Endothelial cell of umbilical vein (primary cell): ENCODE results near the gene MGLL. TPM values are rescaled to one million over a fixed set of nuclear protein-coding genes. Genes with fewer than 3 reads are reported as not detected.

ENCODE experiments used
- BruUV-seq: library from RNA; stranded (reverse); fragments of 400-500 nt; replicated peaks from 2 replicates; lab custom pipeline; 2021; lab: Mats Ljungman, UMichigan
- CTCF ChIA-PET: fragments of 300-600, 350-600 bp; sonication (Branson Sonifier 250); formaldehyde crosslinking; loops from one replicate; lab custom pipeline; 2021; ENCODE audit warnings: antibody characterized with exemption, inconsistent platforms; lab: Charles Lee
- POLR2A ChIA-PET: fragments of 300-600, 350-600 bp; sonication (Branson Sonifier 250); formaldehyde crosslinking; loops from one replicate; lab custom pipeline; 2021; ENCODE audit warnings: antibody characterized with exemption, inconsistent platforms; lab: Charles Lee
- DNase-seq: peaks from one replicate; pipeline ENCODE4 v3.0.0-alpha.2; 2011; ENCODE audit warnings: low read depth, low spot score
- FAIRE-seq: peaks from 2 replicates; lab custom pipeline; 2011; peaks lifted over from hg19 to GRCh38; lab: Jason Lieb, UNC
- H2AFZ ChIP-seq: 2 replicates; pipeline ENCODE4 v1.6.0; 2012; ENCODE audit warnings: low read depth, low read length, control low read depth, inconsistent platforms
- H3K27ac ChIP-seq: 2 replicates; pipeline ENCODE4 v1.5.1; 2011; ENCODE audit warnings: low read depth, mild to moderate bottlenecking, control low read depth, low read length, moderate library complexity; ENCODE audit not compliant: insufficient read depth
- H3K27me3 ChIP-seq, 2 experiments: 2 replicates each; pipeline versions ENCODE4 v1.6.0 to v1.6.1; 2011; ENCODE audit warnings: low read length in 2 of 2, mixed read lengths in 1 of 2; ENCODE audit not compliant: control insufficient read depth in 2 of 2, insufficient read depth in 2 of 2
- H3K36me3 ChIP-seq, 2 experiments: 2 replicates in 1 of 2; 3 replicates in 1 of 2; pipeline ENCODE4 v1.5.1; 2011; ENCODE audit warnings: low read length in 2 of 2, mild to moderate bottlenecking in 1 of 2, moderate library complexity in 1 of 2; ENCODE audit not compliant: control insufficient read depth in 2 of 2, insufficient read depth in 2 of 2; ENCODE audit errors: extremely low read depth in 1 of 2
- H3K4me1 ChIP-seq: 3 replicates; pipeline ENCODE4 v1.5.1; 2011; ENCODE audit warnings: mild to moderate bottlenecking, low read length; ENCODE audit not compliant: control insufficient read depth, insufficient read depth; ENCODE audit errors: extremely low read depth
- H3K4me2 ChIP-seq: 2 replicates; pipeline ENCODE4 v1.6.1; 2011; ENCODE audit warnings: low read length, control low read depth, mixed read lengths; ENCODE audit not compliant: insufficient read depth
- H3K4me3 ChIP-seq, 3 experiments: fragments of 200-600 bp in 1 of 3; sonication (generic), shearing (Covaris generic) in 1 of 3; replicated peaks in 1 of 3; 2 replicates each; pipeline ENCODE4 v1.5.1; 2011 to 2016; ENCODE audit warnings: control low read depth in 3 of 3, low read length in 3 of 3, mild to moderate bottlenecking in 2 of 3, inconsistent platforms in 1 of 3, low read depth in 1 of 3, moderate library complexity in 1 of 3; ENCODE audit not compliant: insufficient read depth in 1 of 3
- H3K79me2 ChIP-seq: 2 replicates; pipeline ENCODE4 v1.6.0; 2012; ENCODE audit warnings: low read length, inconsistent platforms; ENCODE audit not compliant: control insufficient read depth, insufficient read depth
- H3K9ac ChIP-seq: replicated peaks from 2 replicates; pipeline ENCODE3; 2011; ENCODE audit warnings: low read length, control low read depth; ENCODE audit not compliant: insufficient read depth; ENCODE audit errors: extremely low read depth
- H3K9me1 ChIP-seq: replicated peaks from 3 replicates; pipeline ENCODE4 v1.6.0; 2011; ENCODE audit warnings: mild to moderate bottlenecking, low read length; ENCODE audit not compliant: control insufficient read depth, insufficient read depth; ENCODE audit errors: extremely low read depth
- H3K9me3 ChIP-seq: replicated peaks from 2 replicates; pipeline ENCODE4 v1.5.1; 2012; ENCODE audit warnings: low read length, inconsistent platforms; ENCODE audit not compliant: control insufficient read depth, insufficient read depth
- H4K20me1 ChIP-seq: replicated peaks from 2 replicates; pipeline ENCODE3; 2011; ENCODE audit warnings: mild to moderate bottlenecking, low read length; ENCODE audit not compliant: control insufficient read depth, insufficient read depth; ENCODE audit errors: extremely low read depth
- EZH2 ChIP-seq: IDR thresholded peaks from 2 replicates; pipeline ENCODE4 v1.6.1; 2012; ENCODE audit warnings: borderline replicate concordance, low read depth, mild to moderate bottlenecking, moderate library complexity, low read length, inconsistent platforms; ENCODE audit not compliant: severe bottlenecking
- FOS ChIP-seq: IDR thresholded peaks from 2 replicates; pipeline ENCODE4 v1.6.1; 2011; ENCODE audit warnings: mild to moderate bottlenecking, low read length, moderate library complexity, borderline replicate concordance; ENCODE audit not compliant: insufficient read depth
- GATA2 ChIP-seq: IDR thresholded peaks from 2 replicates; pipeline ENCODE4 v1.7.0; 2011; ENCODE audit warnings: low read depth, mild to moderate bottlenecking, moderate library complexity, mixed read lengths, low read length; ENCODE audit not compliant: insufficient read length, insufficient read depth
- JUN ChIP-seq: IDR thresholded peaks from 2 replicates; pipeline ENCODE4 v1.6.1; 2011; ENCODE audit warnings: borderline replicate concordance, low read depth; ENCODE audit not compliant: insufficient read length, insufficient read depth
- MYC ChIP-seq: IDR thresholded peaks from one replicate; pipeline ENCODE4 v1.6.1; 2011; ENCODE audit warnings: mild to moderate bottlenecking, low read depth, low read length
- POLR2A ChIP-seq: IDR thresholded peaks from 2 replicates; pipeline ENCODE4 v1.6.1; 2012; ENCODE audit warnings: low read depth, mild to moderate bottlenecking, control low read depth, low read length
- POLR2AphosphoS5 ChIP-seq: IDR thresholded peaks from 2 replicates; pipeline ENCODE4 v1.6.1; 2012; ENCODE audit warnings: low read depth, mild to moderate bottlenecking, control low read depth, low read length, moderate library complexity; ENCODE audit not compliant: insufficient read depth
- dilution Hi-C: fragments of 300-500 bp; cut with MboI; formaldehyde crosslinking; loops from one replicate; pipeline ENCODE4 v1.15.0; 2019; ENCODE audit warnings: low sequenced_read_pairs; ENCODE audit not compliant: extremely low pct_ligation_motif_present
- intact Hi-C: fragments of 100-400 bp; cut with micrococcal nuclease; formaldehyde crosslinking; loops from one replicate; pipeline ENCODE4 v1.10.0; 2022
- polyA plus RNA-seq, 4 experiments: library from polyadenylated mRNA; depleted of rRNA in 3 of 4; stranded (reverse) in 3 of 4; unstranded in 1 of 4; fragments of >200 nt; gene quantifications; 2 replicates each; pipeline versions ENCODE4 v1.2.1 to v1.2.3, GENCODE V29; 2011 to 2012; ENCODE audit warnings: missing spikeins in 1 of 4
- total RNA-seq: library from RNA; stranded (reverse); gene quantifications from 2 replicates; pipeline ENCODE4 v1.2.3, GENCODE V29; 2021
- TF ChIP-seq, protein P1 (sequence below), 2 donors: IDR thresholded peaks; 1 replicate in 1 of 2; 2 replicates in 1 of 2; pipeline ENCODE4 v1.5.1; 2011; ENCODE audit warnings: low read length in 2 of 2, mild to moderate bottlenecking in 2 of 2, moderate library complexity in 2 of 2, control low read depth in 1 of 2, inconsistent platforms in 1 of 2, low read depth in 1 of 2; ENCODE audit not compliant: insufficient read depth in 1 of 2; ENCODE audit errors: extremely low read depth in 1 of 2
- TF ChIP-seq, protein P2 (sequence below): IDR thresholded peaks from 2 replicates; pipeline ENCODE4 v1.6.1; 2011; ENCODE audit not compliant: insufficient read depth, insufficient read length

Gene MGLL
- total and polyA plus RNA-seq, 2 donors (not counting 3 experiments of a cell fraction or from before 2014, with no cell fraction given): 30.7 to 60.2 TPM

DNA sequence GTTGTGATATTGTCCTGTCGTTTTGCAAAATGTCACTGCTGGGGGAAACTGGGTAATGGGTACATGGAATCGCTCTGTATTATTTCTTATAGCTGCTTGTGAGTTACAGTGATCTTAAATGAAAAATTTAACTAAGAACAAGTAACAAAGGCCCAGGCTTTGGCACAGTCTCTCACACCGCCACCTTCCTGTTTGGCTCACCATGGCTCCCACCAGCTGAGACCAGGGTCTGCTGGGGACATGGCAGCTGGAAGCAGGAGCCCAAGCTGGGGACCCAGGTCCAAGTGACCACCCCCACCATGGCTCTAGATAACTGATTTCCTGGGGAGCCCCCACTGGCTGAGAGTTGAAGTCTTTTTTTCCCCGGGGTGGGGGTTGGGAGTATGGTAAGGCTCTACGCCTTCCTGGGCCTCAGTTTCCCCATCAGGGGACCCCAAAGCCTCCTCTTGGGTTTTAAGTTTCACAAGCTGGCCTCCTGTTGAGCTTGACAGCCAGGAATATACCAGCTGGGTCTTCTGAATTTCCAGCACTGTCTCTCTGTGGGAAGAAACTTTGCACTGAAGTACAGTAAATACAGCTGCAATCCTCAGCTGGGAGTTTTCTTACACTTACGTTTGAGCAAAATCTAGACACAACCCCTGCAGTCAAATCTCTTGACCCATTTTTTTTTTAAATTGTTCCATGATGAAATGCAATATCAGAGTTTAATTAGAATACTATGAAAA, 123.5 kb downstream of the MGLL start:
- Histone ChIP-seq H3K79me2 (peaks cover 1% of the 10 kb centered on the region), H3K9me3 (no peaks in the 10 kb centered on the region), H3K36me3 (peaks cover 0 to 3% of the 10 kb centered on the region in 2 experiments), H3K4me3 (no peak overlapping the region), H3K9ac (no peak overlapping the region), H3K27me3 (no peaks in the 10 kb centered on the region), H2AFZ (no peak overlapping the region), H3K27ac (no peak overlapping the region), H4K20me1 (no peaks in the 10 kb centered on the region), H3K4me1 (peaks cover 19% of the 10 kb centered on the region), H3K4me2 (no peak overlapping the region), H3K9me1 (no peaks in the 10 kb centered on the region)
- dilution Hi-C loops: no loop called here
- CTCF ChIA-PET: interaction anchor here (0.9 to 1.2 kb wide), 2 partner anchors 8 to 124 kb away, joined by 3 to 4 read pairs; no protein-coding TSS in a partner anchor
- POLR2A ChIA-PET: no interaction called here
- DNase-seq (no peak), FAIRE-seq (no peak)
- no peak for TF ChIP-seq MYC
- no peak for TF ChIP-seq EZH2
- TF ChIP-seq POLR2AphosphoS5: no peak
- no peak for TF ChIP-seq POLR2A
- no peak for TF ChIP-seq FOS
- TF ChIP-seq GATA2: no peak
- TF ChIP-seq JUN: no peak
- TF ChIP-seq, protein P1, sequence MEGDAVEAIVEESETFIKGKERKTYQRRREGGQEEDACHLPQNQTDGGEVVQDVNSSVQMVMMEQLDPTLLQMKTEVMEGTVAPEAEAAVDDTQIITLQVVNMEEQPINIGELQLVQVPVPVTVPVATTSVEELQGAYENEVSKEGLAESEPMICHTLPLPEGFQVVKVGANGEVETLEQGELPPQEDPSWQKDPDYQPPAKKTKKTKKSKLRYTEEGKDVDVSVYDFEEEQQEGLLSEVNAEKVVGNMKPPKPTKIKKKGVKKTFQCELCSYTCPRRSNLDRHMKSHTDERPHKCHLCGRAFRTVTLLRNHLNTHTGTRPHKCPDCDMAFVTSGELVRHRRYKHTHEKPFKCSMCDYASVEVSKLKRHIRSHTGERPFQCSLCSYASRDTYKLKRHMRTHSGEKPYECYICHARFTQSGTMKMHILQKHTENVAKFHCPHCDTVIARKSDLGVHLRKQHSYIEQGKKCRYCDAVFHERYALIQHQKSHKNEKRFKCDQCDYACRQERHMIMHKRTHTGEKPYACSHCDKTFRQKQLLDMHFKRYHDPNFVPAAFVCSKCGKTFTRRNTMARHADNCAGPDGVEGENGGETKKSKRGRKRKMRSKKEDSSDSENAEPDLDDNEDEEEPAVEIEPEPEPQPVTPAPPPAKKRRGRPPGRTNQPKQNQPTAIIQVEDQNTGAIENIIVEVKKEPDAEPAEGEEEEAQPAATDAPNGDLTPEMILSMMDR (IDR thresholded peaks at IDR 0.05; ENCODE audit: extremely low read depth in 1 of 2, insufficient read depth in 1 of 2, low read depth in 1 of 2, low read length in 2 of 2): no peak
- TF ChIP-seq, protein P2, sequence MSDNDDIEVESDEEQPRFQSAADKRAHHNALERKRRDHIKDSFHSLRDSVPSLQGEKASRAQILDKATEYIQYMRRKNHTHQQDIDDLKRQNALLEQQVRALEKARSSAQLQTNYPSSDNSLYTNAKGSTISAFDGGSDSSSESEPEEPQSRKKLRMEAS: no peak
- BruUV-seq: no TSS peak
- intact Hi-C loops: loop anchor here (10.0 kb wide), 1 partner anchor 276 kb away; no protein-coding TSS in a partner anchor
